HCT116 (cell line): ENCODE results near the gene DENND1C. TPM values are rescaled to one million over a fixed set of nuclear protein-coding genes. Genes with fewer than 3 reads are reported as not detected.

Source experiments
- ATAC-seq: fragments of 200-7000 bp; cut with Tn5 transposase; 2 replicates; pipeline ENCODE4 v1.9.1; 2020; ENCODE audit warnings: mild to moderate bottlenecking, moderate library complexity
- BruUV-seq: library from RNA; stranded (reverse); fragments of 400-500 nt; replicated peaks from 2 replicates; lab custom pipeline; 2021; lab: Mats Ljungman, UMichigan
- CTCF ChIA-PET: fragments of 300-600 bp; sonication (Branson Sonifier 250); formaldehyde crosslinking; loops from one replicate; lab custom pipeline; 2021; ENCODE audit warnings: antibody characterized with exemption; lab: Charles Lee
- POLR2A ChIA-PET: fragments of 300-600, 350-600 bp; sonication (Branson Sonifier 250); formaldehyde crosslinking; loops from one replicate; lab custom pipeline; 2021; ENCODE audit warnings: antibody characterized with exemption; lab: Charles Lee
- RAD21 ChIA-PET, 2 experiments: fragments of 300-600 bp; sonication (Branson Sonifier 250); formaldehyde crosslinking; loops; one replicate each; lab custom pipeline; 2023; ENCODE audit warnings: low total read pairs in 2 of 2; ENCODE audit not compliant: uncharacterized antibody in 2 of 2, unreplicated experiment in 2 of 2, low non-redundant PET in 1 of 2; lab: Charles Lee
- DNase-seq: peaks from one replicate; pipeline ENCODE4 v3.0.0-alpha.2; 2010; ENCODE audit warnings: low read depth, low spot score
- H2AFZ ChIP-seq: fragments of 200-600 bp; shearing (Covaris generic), sonication (generic); 2 replicates; pipeline ENCODE4 v1.6.1; 2017; ENCODE audit warnings: low read depth, mixed run types, mixed read lengths, antibody characterized with exemption, low read length; ENCODE audit not compliant: poor library complexity, severe bottlenecking
- H3K27ac ChIP-seq: 2 replicates; pipeline ENCODE4 v1.5.1; 2012; ENCODE audit warnings: low read depth, low read length
- H3K27me3 ChIP-seq: fragments of 200-600 bp; sonication (generic); 2 replicates; pipeline ENCODE4 v1.6.1; 2016; ENCODE audit warnings: mixed run types, low read length, mixed read lengths; ENCODE audit not compliant: insufficient read depth
- H3K36me3 ChIP-seq, 2 experiments: fragments of 200-500 bp in 1 of 2; fragments of 200-600 bp in 1 of 2; sonication (Bioruptor generic) in 1 of 2; sonication (generic) in 1 of 2; 2 replicates each; pipeline versions ENCODE4 v1.5.1 to v1.6.1; 2014 to 2016; ENCODE audit warnings: low read length in 2 of 2, inconsistent platforms in 1 of 2, mixed read lengths in 1 of 2, mixed run types in 1 of 2; ENCODE audit not compliant: insufficient read depth in 2 of 2, control insufficient read depth in 1 of 2
- H3K4me1 ChIP-seq, 2 experiments: fragments of 200-600 bp in 1 of 2; sonication (generic) in 1 of 2; 2 replicates each; pipeline versions ENCODE4 v1.5.1 to v1.6.1; 2012 to 2017; ENCODE audit warnings: low read length in 2 of 2, inconsistent platforms in 1 of 2, mild to moderate bottlenecking in 1 of 2, mixed read lengths in 1 of 2, mixed run types in 1 of 2, moderate library complexity in 1 of 2; ENCODE audit not compliant: insufficient read depth in 2 of 2, control insufficient read depth in 1 of 2
- H3K4me2 ChIP-seq: fragments of 200-600 bp; sonication (generic); 2 replicates; pipeline ENCODE4 v1.6.1; 2017; ENCODE audit warnings: mixed run types, low read length, mixed read lengths
- H3K4me3 ChIP-seq, 2 experiments: fragments of 200-600 bp in 1 of 2; sonication (generic) in 1 of 2; replicated peaks in 1 of 2; 2 replicates each; pipeline ENCODE4 v1.5.1; 2011 to 2016; ENCODE audit warnings: low read length in 2 of 2, control low read depth in 1 of 2, low read depth in 1 of 2, mild to moderate bottlenecking in 1 of 2, mixed read lengths in 1 of 2, mixed run types in 1 of 2
- H3K79me2 ChIP-seq: fragments of 200-600 bp; sonication (generic); 2 replicates; pipeline ENCODE4 v1.6.1; 2017; ENCODE audit warnings: mild to moderate bottlenecking, mixed run types, low read length, moderate library complexity, mixed read lengths; ENCODE audit not compliant: insufficient read depth
- H3K9ac ChIP-seq: fragments of 200-600 bp; sonication (generic); 2 replicates; pipeline ENCODE4 v1.6.1; 2016; ENCODE audit warnings: low read length, mixed read lengths
- H3K9me2 ChIP-seq: fragments of 200-600 bp; sonication (generic), shearing (Covaris generic); 2 replicates; pipeline ENCODE4 v1.6.1; 2017; ENCODE audit warnings: mixed run types, mild to moderate bottlenecking, moderate library complexity; ENCODE audit not compliant: insufficient read depth
- H3K9me3 ChIP-seq, 2 experiments: fragments of 200-500 bp in 1 of 2; fragments of 200-600 bp in 1 of 2; sonication (Bioruptor generic) in 1 of 2; sonication (generic) in 1 of 2; 2 replicates each; pipeline ENCODE4 v1.6.1; 2014 to 2017; ENCODE audit warnings: low read length in 2 of 2, mixed read lengths in 2 of 2, inconsistent platforms in 1 of 2, low read depth in 1 of 2, mild to moderate bottlenecking in 1 of 2, mixed run types in 1 of 2, moderate library complexity in 1 of 2; ENCODE audit not compliant: control insufficient read depth in 1 of 2, insufficient read depth in 1 of 2
- H4K20me1 ChIP-seq: fragments of 200-600 bp; sonication (generic), shearing (Covaris generic); 2 replicates; pipeline ENCODE4 v1.6.1; 2017; ENCODE audit warnings: mixed run types, mild to moderate bottlenecking, moderate library complexity; ENCODE audit not compliant: insufficient read depth
- CBX3 ChIP-seq: IDR thresholded peaks from 2 replicates; pipeline ENCODE4 v1.6.1; 2012; ENCODE audit warnings: low read depth
- EGR1 ChIP-seq: IDR thresholded peaks from 2 replicates; pipeline ENCODE4 v1.6.1; 2012; ENCODE audit warnings: low read depth
- ELF1 ChIP-seq: IDR thresholded peaks from 2 replicates; pipeline ENCODE4 v1.6.1; 2012; ENCODE audit warnings: low read depth, borderline replicate concordance
- EZH2phosphoT487 ChIP-seq: fragments of 200-600 bp; IDR thresholded peaks from 2 replicates; pipeline ENCODE4 v1.6.1; 2018; ENCODE audit warnings: antibody characterized with exemption, borderline replicate concordance
- FOSL1 ChIP-seq: IDR thresholded peaks from 2 replicates; pipeline ENCODE4 v1.6.1; 2012; ENCODE audit warnings: low read depth
- JUND ChIP-seq: IDR thresholded peaks from 2 replicates; pipeline ENCODE4 v1.6.1; 2012
- MAX ChIP-seq: IDR thresholded peaks from 2 replicates; pipeline ENCODE4 v1.6.1; 2012
- POLR2A ChIP-seq: IDR thresholded peaks from 2 replicates; pipeline ENCODE4 v1.7.0; 2011; ENCODE audit warnings: borderline replicate concordance; ENCODE audit not compliant: insufficient read depth, insufficient read length; ENCODE audit errors: extremely low read depth
- TCF7L2 ChIP-seq: IDR thresholded peaks from 2 replicates; pipeline ENCODE4 v1.7.0; 2011; ENCODE audit warnings: borderline replicate concordance, inconsistent platforms; ENCODE audit not compliant: insufficient read depth, insufficient read length; ENCODE audit errors: extremely low read depth
- YY1 ChIP-seq: IDR thresholded peaks from 2 replicates; pipeline ENCODE4 v1.6.1; 2011; ENCODE audit warnings: low read length, low read depth, moderate library complexity, mild to moderate bottlenecking; ENCODE audit not compliant: insufficient replicate concordance; ENCODE audit errors: extremely low read depth
- ZBTB33 ChIP-seq: IDR thresholded peaks from 2 replicates; pipeline ENCODE4 v1.6.1; 2011; ENCODE audit warnings: mild to moderate bottlenecking, low read length, moderate library complexity; ENCODE audit not compliant: insufficient replicate concordance; ENCODE audit errors: extremely low read depth
- intact Hi-C: fragments of 100-400 bp; cut with micrococcal nuclease; formaldehyde crosslinking; loops from 2 replicates; pipeline ENCODE4 v1.10.0; 2022
- total RNA-seq: library from RNA; stranded (reverse); gene quantifications from one replicate; pipeline ENCODE4 v1.2.1, GENCODE V29; 2021; ENCODE audit not compliant: unreplicated experiment

DENND1C gene
- total RNA-seq, 1 experiment from 2014 or later = 0.54 TPM

- DNase-seq (no peak), ATAC-seq (no peak)
- H3K4me2 ChIP-seq = no peak overlapping the region
- H3K27me3 ChIP-seq = no peaks in the 10 kb centered on the region
- H3K4me3 ChIP-seq = no peak overlapping the region
- H3K9me3 ChIP-seq = no peaks in the 10 kb centered on the region
- intact Hi-C loops = no loop called here
- RAD21 ChIA-PET = no interaction called here
- CTCF ChIA-PET = no interaction called here
- peaks cover 0 to 8% of the 10 kb centered on the region in 2 experiments; a peak in 1 of 4 replicates for H3K4me1 ChIP-seq
- POLR2A ChIA-PET = no interaction called here
- H3K36me3 ChIP-seq = no peaks in the 10 kb centered on the region
- no peak overlapping the region for H2AFZ ChIP-seq
- no peaks in the 10 kb centered on the region for H3K79me2 ChIP-seq
- no TSS peak for BruUV-seq
- TF ChIP-seq CBX3 (no peak), TCF7L2 (no peak), FOSL1 (no peak), MAX (no peak), ELF1 (no peak), EGR1 (no peak), EZH2phosphoT487 (no peak), JUND (no peak), ZBTB33 (no peak), YY1 (no peak), POLR2A (no peak)
- no peaks in the 10 kb centered on the region for H4K20me1 ChIP-seq
- no peaks in the 10 kb centered on the region for H3K9me2 ChIP-seq
- H3K9ac ChIP-seq = no peak overlapping the region
- H3K27ac ChIP-seq = no peak overlapping the region
Measured at GRCh38 chr19:6484230-6484629, 2.6 kb upstream of the DENND1C start.
